Progenitor cell of endocrine pancreas (in vitro differentiated cells): Measurements from ENCODE around the gene CFAP57. TPM values are rescaled to one million over a fixed set of nuclear protein-coding genes. Genes with fewer than 3 reads are reported as not detected.

Experiments
- DNase-seq: peaks from one replicate; pipeline ENCODE4 v3.0.0; 2021; ENCODE audit warnings: low spot score; ENCODE audit not compliant: unreplicated experiment
- H3K27ac Mint-ChIP-seq: 2 replicates; pipeline ENCODE4 v1.8.0; 2021; ENCODE audit warnings: mild to moderate bottlenecking, moderate library complexity, mixed read lengths
- H3K27me3 Mint-ChIP-seq: 2 replicates; pipeline ENCODE4 v1.8.0; 2021; ENCODE audit warnings: mixed read lengths
- H3K36me3 Mint-ChIP-seq: 2 replicates; pipeline ENCODE4 v1.8.0; 2022; ENCODE audit warnings: mixed read lengths; ENCODE audit not compliant: insufficient read depth
- H3K4me1 Mint-ChIP-seq: 2 replicates; pipeline ENCODE4 v1.8.0; 2021; ENCODE audit warnings: low read depth, mixed read lengths
- H3K4me3 Mint-ChIP-seq: 2 replicates; pipeline ENCODE4 v1.8.0; 2021; ENCODE audit warnings: low read depth, mild to moderate bottlenecking, moderate library complexity, mixed read lengths
- H3K9me3 Mint-ChIP-seq: 2 replicates; pipeline ENCODE4 v1.8.0; 2021; ENCODE audit warnings: low read depth, mixed read lengths
- total RNA-seq: library from RNA; stranded (reverse); gene quantifications from 2 replicates; pipeline ENCODE4 v1.2.1, GENCODE V29; 2021
- TF ChIP-seq, protein P1 (sequence below): fragments of 200-600 bp; sonication (generic); IDR thresholded peaks from one replicate; pipeline ENCODE4 v1.5.0; 2021; ENCODE audit warnings: antibody characterized with exemption, mild to moderate bottlenecking; ENCODE audit not compliant: unreplicated experiment

The CFAP57 gene
- total RNA-seq, 1 donor from 2014 or later = 2.2 TPM

DNA sequence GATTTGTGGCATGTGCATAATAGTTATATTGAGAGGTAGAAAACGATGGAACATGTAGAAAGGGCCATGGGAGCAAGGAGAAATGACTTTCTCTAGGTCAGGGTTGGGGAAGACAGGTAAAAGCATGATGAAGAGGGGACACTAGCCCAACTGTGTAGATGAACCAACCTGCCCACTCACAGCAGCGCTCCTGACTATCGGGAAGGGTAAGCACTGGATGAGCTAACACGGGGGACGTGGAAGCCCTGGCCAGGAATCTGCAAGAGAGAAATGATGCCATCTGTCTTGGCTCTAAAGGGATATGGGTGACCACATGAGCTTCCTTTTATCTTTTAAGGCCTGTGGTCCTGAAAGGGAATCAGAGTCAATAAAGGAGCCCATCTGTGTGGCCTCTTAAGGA lies 61.5 kb downstream of the CFAP57 start:
- Mint-ChIP-seq H3K9me3 (no peaks in the 10 kb centered on the region), H3K27ac (no peak overlapping the region), H3K4me1 (peaks cover 20% of the 10 kb centered on the region), H3K27me3 (peaks cover 3% of the 10 kb centered on the region), H3K36me3 (no peaks in the 10 kb centered on the region), H3K4me3 (no peak overlapping the region)
- DNase-seq = no peak
- TF ChIP-seq, protein P1, sequence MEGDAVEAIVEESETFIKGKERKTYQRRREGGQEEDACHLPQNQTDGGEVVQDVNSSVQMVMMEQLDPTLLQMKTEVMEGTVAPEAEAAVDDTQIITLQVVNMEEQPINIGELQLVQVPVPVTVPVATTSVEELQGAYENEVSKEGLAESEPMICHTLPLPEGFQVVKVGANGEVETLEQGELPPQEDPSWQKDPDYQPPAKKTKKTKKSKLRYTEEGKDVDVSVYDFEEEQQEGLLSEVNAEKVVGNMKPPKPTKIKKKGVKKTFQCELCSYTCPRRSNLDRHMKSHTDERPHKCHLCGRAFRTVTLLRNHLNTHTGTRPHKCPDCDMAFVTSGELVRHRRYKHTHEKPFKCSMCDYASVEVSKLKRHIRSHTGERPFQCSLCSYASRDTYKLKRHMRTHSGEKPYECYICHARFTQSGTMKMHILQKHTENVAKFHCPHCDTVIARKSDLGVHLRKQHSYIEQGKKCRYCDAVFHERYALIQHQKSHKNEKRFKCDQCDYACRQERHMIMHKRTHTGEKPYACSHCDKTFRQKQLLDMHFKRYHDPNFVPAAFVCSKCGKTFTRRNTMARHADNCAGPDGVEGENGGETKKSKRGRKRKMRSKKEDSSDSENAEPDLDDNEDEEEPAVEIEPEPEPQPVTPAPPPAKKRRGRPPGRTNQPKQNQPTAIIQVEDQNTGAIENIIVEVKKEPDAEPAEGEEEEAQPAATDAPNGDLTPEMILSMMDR = no peak

DNA sequence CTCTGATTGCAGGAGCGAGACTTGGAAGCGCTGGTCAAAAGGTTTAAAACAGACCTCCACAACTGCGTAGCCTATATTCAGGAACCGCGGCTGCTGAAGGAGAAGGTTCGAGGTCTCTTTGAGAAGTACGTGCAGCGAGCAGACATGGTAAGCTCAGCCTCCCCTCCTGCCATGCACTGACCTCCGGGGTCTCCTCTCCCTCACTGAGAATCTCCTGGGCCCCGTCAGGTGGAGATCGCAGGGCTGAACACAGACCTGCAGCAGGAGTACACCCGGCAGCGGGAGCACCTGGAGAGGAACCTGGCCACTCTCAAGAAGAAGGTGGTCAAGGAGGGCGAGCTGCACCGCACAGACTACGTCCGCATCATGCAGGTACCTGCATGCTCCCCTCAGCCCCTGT lies 62.1 kb downstream of the CFAP57 start:
- Mint-ChIP-seq H3K4me3 (no peak overlapping the region), H3K36me3 (no peaks in the 10 kb centered on the region), H3K27me3 (peaks cover 3% of the 10 kb centered on the region), H3K27ac (no peak overlapping the region), H3K4me1 (peaks cover 20% of the 10 kb centered on the region), H3K9me3 (no peaks in the 10 kb centered on the region)
- DNase-seq = no peak
- TF ChIP-seq, protein P1 = no peak

DNA sequence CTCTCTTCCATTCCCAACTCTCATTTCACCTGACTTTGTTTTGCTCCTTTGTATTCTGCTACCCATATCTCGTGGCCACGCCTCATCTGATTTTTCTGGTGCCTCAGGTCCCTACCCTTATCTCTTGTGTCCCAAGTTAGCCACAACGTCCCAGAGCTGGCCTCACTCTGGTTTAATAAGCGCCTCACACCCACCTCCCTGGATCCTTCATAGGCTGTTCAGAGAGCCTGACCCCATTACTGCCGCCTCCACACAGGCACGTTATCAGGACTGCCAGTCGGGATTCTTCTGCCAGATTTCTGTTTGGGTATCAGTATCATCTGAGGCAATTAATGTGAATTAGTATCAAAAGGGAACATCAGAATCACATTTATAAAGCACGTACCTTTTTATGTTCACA lies 62.9 kb downstream of the CFAP57 start:
- Mint-ChIP-seq H3K4me1 (peaks cover 19% of the 10 kb centered on the region), H3K27me3 (peaks cover 3% of the 10 kb centered on the region), H3K27ac (no peak overlapping the region), H3K4me3 (no peak overlapping the region), H3K9me3 (no peaks in the 10 kb centered on the region), H3K36me3 (no peaks in the 10 kb centered on the region)
- TF ChIP-seq, protein P1 = no peak
- no peak for DNase-seq

DNA sequence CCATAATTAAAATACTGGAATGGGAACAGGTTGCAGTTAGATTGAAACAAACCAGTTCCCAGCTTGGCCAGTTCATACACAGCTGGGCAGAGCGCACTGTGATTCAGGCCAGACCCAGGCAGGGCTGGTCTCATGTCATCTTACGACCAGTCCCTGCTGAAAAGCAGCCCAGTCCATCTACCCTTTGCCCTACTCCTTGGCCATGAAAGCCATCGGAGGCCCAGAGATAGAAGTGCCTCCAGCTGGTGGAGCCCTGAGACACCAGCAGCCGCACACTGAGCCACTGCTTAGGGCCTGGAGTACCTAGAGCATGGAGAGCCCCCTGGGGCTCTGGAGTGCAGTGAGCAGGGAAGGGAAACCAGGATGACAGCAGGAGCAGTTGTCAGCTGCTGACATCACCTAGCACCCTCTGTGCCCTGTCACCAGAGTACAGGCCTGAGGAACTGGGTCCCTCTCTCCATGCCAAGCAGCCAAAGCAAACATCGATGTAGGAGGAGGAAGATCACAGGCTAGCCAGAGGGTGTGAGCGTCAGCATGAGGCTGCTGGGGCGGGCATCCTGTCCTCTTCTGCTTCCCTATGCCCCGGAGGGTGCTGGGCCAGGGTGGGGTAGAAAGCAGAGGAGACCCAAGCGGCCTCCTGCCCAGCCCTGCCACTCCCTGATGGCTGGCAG lies 63.5 kb downstream of the CFAP57 start:
- H3K4me1 Mint-ChIP-seq = peaks cover 14% of the 10 kb centered on the region
- H3K27me3 Mint-ChIP-seq = peaks cover 3% of the 10 kb centered on the region
- H3K9me3 Mint-ChIP-seq = no peaks in the 10 kb centered on the region
- no peak overlapping the region for H3K4me3 Mint-ChIP-seq
- no peaks in the 10 kb centered on the region for H3K36me3 Mint-ChIP-seq
- TF ChIP-seq, protein P1 = no peak
- H3K27ac Mint-ChIP-seq = no peak overlapping the region
- DNase-seq = no peak

DNA sequence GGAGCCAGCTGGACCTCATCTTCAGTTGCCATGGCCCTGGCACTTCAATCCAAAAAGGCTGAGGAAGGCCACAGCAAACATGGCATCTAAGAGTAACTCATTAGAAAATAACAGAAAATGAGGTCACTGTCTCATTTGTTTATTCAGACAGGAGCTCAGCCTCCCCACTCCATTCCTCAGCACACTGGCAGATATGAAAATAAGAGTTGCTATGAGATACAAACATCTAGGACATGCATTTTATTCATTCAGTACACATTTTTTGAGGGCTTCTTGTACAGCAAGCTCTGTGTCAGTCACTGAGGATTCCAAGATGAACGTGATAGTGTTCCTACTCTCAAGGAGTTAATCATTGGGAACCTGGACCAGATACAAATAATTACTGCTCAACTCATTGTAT lies 65.0 kb downstream of the CFAP57 start:
- Mint-ChIP-seq H3K4me3 (no peak overlapping the region), H3K27me3 (peaks cover 3% of the 10 kb centered on the region), H3K36me3 (no peaks in the 10 kb centered on the region)

More for the DNA sequence above, 65.0 kb downstream of the CFAP57 start:
- Mint-ChIP-seq H3K27ac (no peak overlapping the region), H3K4me1 (peaks cover 7% of the 10 kb centered on the region), H3K9me3 (no peaks in the 10 kb centered on the region)
- TF ChIP-seq, protein P1 = no peak
- no peak for DNase-seq
